GM13977 (cell line): Measurements from ENCODE around the gene ZNF484.
"Not testable (repeated sequence)": the region's sequence is repeated elsewhere in the genome, so short reads cannot be mapped to it uniquely, and the experiment has no call there.

Experiments used
- DNase-seq: peaks from one replicate; pipeline ENCODE4 v3.0.0; 2012; ENCODE audit warnings: low spot score
- in situ Hi-C: fragments of 300-500 bp; cut with MboI; formaldehyde crosslinking; loops from one replicate; pipeline ENCODE4 v1.12.0; 2022; ENCODE audit warnings: low sequenced_read_pairs, low pct_unique_long_range_greater_than_20kb, mixed read lengths, inconsistent platforms; ENCODE audit not compliant: unreplicated experiment
- TF ChIP-seq, protein P1 (sequence below): IDR thresholded peaks from 2 replicates; pipeline ENCODE4 v1.5.1; 2012; ENCODE audit warnings: mild to moderate bottlenecking, control low read depth; ENCODE audit not compliant: insufficient read depth; ENCODE audit errors: extremely low read depth, missing control alignments

ZNF484 gene

GRCh38 chr9:92883666-92884405 is 6.0 kb upstream of the ZNF484 start:
- not testable (repeated sequence) for DNase-seq

GRCh38 chr9:92882276-92882675 is 4.4 kb upstream of the ZNF484 start:
- TF ChIP-seq, protein P1, sequence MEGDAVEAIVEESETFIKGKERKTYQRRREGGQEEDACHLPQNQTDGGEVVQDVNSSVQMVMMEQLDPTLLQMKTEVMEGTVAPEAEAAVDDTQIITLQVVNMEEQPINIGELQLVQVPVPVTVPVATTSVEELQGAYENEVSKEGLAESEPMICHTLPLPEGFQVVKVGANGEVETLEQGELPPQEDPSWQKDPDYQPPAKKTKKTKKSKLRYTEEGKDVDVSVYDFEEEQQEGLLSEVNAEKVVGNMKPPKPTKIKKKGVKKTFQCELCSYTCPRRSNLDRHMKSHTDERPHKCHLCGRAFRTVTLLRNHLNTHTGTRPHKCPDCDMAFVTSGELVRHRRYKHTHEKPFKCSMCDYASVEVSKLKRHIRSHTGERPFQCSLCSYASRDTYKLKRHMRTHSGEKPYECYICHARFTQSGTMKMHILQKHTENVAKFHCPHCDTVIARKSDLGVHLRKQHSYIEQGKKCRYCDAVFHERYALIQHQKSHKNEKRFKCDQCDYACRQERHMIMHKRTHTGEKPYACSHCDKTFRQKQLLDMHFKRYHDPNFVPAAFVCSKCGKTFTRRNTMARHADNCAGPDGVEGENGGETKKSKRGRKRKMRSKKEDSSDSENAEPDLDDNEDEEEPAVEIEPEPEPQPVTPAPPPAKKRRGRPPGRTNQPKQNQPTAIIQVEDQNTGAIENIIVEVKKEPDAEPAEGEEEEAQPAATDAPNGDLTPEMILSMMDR = no peak
- in situ Hi-C loops = no loop called here
- no peak for DNase-seq

More at GRCh38 chr9:92883666-92884405, 6.0 kb upstream of the ZNF484 start:
- TF ChIP-seq, protein P1 = peak; percentile 19
- in situ Hi-C loops = not testable (repeated sequence)

GRCh38 chr9:92875373-92875772 is 2.5 kb downstream of the ZNF484 start:
- in situ Hi-C loops = no loop called here
- TF ChIP-seq, protein P1 = no peak
- DNase-seq = no peak

DNA sequence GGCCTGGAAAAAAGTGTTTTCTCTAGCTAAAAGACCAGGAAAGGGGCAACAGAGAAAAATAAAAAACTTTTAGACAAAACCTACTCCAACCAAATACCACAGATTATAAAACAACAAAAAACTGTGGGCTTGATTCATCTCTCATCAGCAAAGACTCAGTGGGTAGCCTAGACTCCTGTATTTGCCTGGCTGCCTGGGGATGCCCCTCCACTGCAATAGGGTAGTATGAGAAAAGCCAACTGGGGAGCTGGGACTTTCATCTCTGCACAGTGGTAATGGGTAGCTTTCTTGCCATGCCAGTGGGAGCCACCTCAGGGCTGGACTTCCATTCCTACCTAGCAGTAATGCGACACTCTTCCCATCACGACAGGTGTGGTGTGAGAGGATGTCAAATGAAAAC is 7.5 kb downstream of the ZNF484 start:
- in situ Hi-C loops = no loop called here
- TF ChIP-seq, protein P1 = no peak
- DNase-seq = no peak

- in situ Hi-C loops, DNase-seq: not testable (repeated sequence)
Observed at GRCh38 chr9:92866600-92866999, 11.2 kb downstream of the ZNF484 start.

- in situ Hi-C loops = no loop called here
- TF ChIP-seq, protein P1 = no peak
- DNase-seq = no peak
Observed at GRCh38 chr9:92864152-92864551, 13.7 kb downstream of the ZNF484 start.

DNA sequence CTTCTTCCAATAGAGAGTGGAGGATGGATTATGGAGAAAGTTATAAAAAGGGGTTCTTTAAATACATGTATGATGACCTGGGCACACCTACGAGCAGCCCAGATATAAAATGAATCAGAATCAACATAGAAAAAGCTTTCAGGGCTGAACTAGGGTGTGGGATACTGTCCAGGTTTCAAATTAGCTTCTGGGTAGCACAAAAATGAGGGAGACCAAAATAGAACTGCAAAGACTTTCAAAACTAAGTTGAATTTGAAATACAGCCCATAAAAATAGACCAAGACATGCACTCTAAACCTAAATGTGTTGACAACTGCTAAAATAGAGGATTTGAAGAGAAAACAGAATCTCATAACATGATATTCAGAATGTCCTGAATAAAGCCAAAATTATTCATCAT is 17.0 kb downstream of the ZNF484 start:
- DNase-seq = no peak
- TF ChIP-seq, protein P1 = no peak
- in situ Hi-C loops = no loop called here
